Vagina (tissue), 2 donors: ENCODE data around the gene VSIG1.

Experiments
- POLR2A ChIP-seq, 2 donors: fragments of 450-650 bp; IDR thresholded peaks; one replicate each; pipeline ENCODE4 v1.6.1; 2017; ENCODE audit warnings: antibody characterized with exemption in 2 of 2, mild to moderate bottlenecking in 2 of 2, moderate library complexity in 2 of 2
- POLR2AphosphoS5 ChIP-seq, 2 donors: sonication (generic); formaldehyde crosslinking; IDR thresholded peaks; one replicate each; pipeline ENCODE4 v1.9.0; 2017; ENCODE audit warnings: antibody characterized with exemption in 2 of 2, mild to moderate bottlenecking in 2 of 2, low read depth in 1 of 2; ENCODE audit not compliant: insufficient read depth in 1 of 2
- TF ChIP-seq, protein P1 (sequence below), 3 experiments: fragments of 450-650 bp in 2 of 3; fragments of 200-600 bp in 1 of 3; sonication (generic) in 1 of 3; IDR thresholded peaks; one replicate each; pipeline ENCODE4 v1.5.1; 2017 to 2019; ENCODE audit warnings: antibody characterized with exemption in 3 of 3, mild to moderate bottlenecking in 2 of 3, moderate library complexity in 2 of 3

DNA sequence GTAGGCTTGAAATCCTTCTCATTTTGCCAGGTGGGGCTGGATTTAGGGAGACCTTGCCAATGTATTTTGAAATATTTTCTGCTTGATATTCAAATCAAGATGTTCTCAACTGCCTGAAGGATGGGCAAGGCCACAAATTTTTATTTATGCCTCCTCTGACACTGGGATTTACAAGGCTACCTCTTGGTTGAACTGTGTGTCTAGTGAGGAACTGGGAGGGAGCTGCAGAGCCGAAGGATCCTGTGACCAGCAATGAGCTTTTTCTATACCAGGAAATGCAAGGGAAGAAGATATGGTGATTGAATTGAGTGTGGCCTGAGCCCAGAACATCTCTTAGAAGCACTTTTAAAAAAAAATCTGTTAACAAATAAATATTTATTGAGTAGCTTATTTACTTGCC lies 14.9 kb downstream of the VSIG1 start:
- TF ChIP-seq, protein P1, sequence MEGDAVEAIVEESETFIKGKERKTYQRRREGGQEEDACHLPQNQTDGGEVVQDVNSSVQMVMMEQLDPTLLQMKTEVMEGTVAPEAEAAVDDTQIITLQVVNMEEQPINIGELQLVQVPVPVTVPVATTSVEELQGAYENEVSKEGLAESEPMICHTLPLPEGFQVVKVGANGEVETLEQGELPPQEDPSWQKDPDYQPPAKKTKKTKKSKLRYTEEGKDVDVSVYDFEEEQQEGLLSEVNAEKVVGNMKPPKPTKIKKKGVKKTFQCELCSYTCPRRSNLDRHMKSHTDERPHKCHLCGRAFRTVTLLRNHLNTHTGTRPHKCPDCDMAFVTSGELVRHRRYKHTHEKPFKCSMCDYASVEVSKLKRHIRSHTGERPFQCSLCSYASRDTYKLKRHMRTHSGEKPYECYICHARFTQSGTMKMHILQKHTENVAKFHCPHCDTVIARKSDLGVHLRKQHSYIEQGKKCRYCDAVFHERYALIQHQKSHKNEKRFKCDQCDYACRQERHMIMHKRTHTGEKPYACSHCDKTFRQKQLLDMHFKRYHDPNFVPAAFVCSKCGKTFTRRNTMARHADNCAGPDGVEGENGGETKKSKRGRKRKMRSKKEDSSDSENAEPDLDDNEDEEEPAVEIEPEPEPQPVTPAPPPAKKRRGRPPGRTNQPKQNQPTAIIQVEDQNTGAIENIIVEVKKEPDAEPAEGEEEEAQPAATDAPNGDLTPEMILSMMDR (IDR thresholded peaks at IDR 0.05), result no peak
- no peak for TF ChIP-seq POLR2A (IDR thresholded peaks at IDR 0.05)
- TF ChIP-seq POLR2AphosphoS5 (IDR thresholded peaks at IDR 0.05; ENCODE audit: insufficient read depth in 1 of 2, low read depth in 1 of 2), result no peak
